Tibial nerve (tissue), 4 donors: Measurements from ENCODE around the gene FECH.

Experiments
- EP300 ChIP-seq, 2 donors: sonication (generic); formaldehyde crosslinking; IDR thresholded peaks; one replicate each; pipeline ENCODE4 v1.6.1; 2017; ENCODE audit warnings: antibody characterized with exemption in 2 of 2, mild to moderate bottlenecking in 1 of 2
- TF ChIP-seq, protein P1 (sequence below), 5 experiments: fragments of 200-600 bp in 3 of 5; fragments of 450-650 bp in 2 of 5; sonication (generic) in 3 of 5; IDR thresholded peaks; one replicate each; pipeline ENCODE4 v1.5.1; 2016 to 2019; ENCODE audit warnings: antibody characterized with exemption in 5 of 5, mild to moderate bottlenecking in 3 of 5, moderate library complexity in 2 of 5

DNA sequence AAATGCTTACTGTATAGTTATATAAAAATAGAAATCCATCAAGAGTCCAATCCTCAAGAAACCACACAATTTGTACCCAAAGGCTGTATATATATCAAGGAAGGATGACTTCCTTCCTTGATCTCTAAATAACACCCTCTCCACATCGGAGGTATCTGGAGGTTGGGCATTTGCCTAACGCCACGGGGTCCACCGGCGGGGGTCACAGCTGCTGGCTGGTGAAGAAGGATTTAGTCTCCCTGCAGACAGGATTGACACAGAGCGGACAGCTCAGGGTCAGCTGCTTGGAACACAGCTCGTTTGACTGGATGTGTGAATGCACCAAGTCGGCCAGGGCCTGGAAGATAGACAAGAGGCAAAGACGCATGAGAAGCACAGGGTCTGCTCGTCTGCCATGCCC, 36.0 kb downstream of the FECH start:
- TF ChIP-seq, protein P1, sequence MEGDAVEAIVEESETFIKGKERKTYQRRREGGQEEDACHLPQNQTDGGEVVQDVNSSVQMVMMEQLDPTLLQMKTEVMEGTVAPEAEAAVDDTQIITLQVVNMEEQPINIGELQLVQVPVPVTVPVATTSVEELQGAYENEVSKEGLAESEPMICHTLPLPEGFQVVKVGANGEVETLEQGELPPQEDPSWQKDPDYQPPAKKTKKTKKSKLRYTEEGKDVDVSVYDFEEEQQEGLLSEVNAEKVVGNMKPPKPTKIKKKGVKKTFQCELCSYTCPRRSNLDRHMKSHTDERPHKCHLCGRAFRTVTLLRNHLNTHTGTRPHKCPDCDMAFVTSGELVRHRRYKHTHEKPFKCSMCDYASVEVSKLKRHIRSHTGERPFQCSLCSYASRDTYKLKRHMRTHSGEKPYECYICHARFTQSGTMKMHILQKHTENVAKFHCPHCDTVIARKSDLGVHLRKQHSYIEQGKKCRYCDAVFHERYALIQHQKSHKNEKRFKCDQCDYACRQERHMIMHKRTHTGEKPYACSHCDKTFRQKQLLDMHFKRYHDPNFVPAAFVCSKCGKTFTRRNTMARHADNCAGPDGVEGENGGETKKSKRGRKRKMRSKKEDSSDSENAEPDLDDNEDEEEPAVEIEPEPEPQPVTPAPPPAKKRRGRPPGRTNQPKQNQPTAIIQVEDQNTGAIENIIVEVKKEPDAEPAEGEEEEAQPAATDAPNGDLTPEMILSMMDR (IDR thresholded peaks at IDR 0.05): no peak
- TF ChIP-seq EP300 (IDR thresholded peaks at IDR 0.05): no peak
